T1000 (cell line): Measurements from ENCODE around the gene RUFY2.
"Not testable (repeated sequence)": the region's sequence is repeated elsewhere in the genome, so short reads cannot be mapped to it uniquely, and the experiment has no call there.

Source experiments
- DNase-seq: peaks from one replicate; lab custom pipeline; 2025; ENCODE audit warnings: mixed read lengths; lab: John Stamatoyannopoulos, UW

Gene RUFY2

GRCh38 chr10:68327889-68328786 lies 78.9 kb downstream of the RUFY2 start:
- DNase-seq = no peak

- DNase-seq = not testable (repeated sequence)
Measured at GRCh38 chr10:68324396-68324795, 82.7 kb downstream of the RUFY2 start.

DNA sequence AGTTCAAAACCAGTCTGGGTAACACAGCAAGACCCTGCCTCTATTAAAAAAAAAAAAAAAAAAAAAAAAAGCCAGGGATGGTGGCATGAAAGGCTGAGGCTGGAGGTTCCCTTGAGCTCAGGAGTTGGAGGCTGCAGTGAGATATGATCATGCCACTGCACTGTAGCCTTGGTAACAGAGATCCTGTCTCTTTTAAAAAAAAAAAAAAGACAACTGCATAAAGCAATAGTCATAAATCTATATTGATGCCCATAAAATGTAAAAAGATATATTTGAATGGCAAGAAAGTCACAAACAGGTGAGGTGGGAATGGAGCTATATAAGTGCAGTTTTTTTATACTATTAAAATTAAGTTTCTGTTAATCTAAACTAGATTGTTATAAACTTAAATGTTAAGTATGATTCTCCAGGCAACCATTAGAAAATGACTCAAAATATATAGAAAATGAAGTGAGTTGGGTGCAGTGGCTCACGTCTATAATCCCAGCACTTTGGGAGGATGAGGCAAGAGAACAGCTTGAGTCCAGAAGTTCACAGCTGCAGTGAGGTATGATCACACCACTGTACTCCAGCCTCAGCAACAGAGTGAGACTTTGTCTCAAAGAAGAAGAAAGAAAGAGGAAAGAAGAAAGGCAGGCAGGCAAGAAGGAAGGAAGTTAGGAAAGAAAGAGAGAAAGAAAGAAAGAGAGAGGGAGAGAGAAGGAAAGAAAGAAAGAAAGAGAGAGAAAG lies 88.6 kb downstream of the RUFY2 start:
- no peak for DNase-seq

DNA sequence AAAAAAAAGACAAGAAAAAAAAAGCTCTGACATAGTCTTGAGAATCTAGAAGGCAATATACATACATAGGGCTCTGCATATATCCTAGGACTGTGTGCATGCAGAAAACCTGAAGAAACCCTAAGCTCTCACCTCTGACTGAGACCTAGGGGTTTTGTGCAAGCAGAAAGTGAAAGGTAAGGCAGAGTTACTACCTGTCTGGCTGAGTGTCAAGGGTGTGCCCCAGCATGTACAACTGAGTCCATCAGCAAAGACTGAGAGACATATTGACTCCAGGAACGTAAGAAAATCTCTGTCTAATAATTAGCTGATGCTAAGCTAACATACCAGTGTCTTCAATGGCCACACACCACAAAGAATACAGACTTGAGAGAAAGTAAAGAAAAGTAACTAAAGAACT lies 91.5 kb downstream of the RUFY2 start:
- DNase-seq = no peak

- DNase-seq = not testable (repeated sequence)
Measured at GRCh38 chr10:68314930-68315329, 92.1 kb downstream of the RUFY2 start.

DNA sequence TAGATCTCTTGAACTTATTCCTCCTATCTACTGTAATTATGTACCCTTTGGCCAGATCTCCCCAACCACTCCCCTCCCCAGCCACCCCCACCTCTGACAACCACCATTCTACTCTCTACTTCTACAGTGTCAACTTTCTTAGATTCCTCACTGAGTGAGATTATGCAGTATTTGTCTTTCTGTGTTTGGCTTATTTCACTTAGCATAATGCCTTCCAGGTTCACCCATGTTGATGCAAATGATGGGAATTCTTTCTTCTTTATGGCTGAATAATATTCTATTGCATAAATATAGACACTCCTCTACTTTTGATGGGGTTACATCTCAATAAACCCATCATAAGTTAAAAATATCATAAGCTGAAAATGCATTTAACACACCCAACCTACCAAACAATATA lies 96.5 kb downstream of the RUFY2 start:
- DNase-seq = no peak

GRCh38 chr10:68305854-68306253 lies 101.2 kb downstream of the RUFY2 start:
- no peak for DNase-seq

GRCh38 chr10:68303849-68304412 lies 103.1 kb downstream of the RUFY2 start:
- no peak for DNase-seq

- DNase-seq = no peak
Measured at GRCh38 chr10:68302871-68303270, 104.2 kb downstream of the RUFY2 start.

GRCh38 chr10:68302503-68302823 lies 104.6 kb downstream of the RUFY2 start:
- DNase-seq = no peak

GRCh38 chr10:68301790-68302502 lies 105.1 kb downstream of the RUFY2 start:
- DNase-seq = no peak

GRCh38 chr10:68301301-68301700 lies 105.8 kb downstream of the RUFY2 start:
- no peak for DNase-seq

DNA sequence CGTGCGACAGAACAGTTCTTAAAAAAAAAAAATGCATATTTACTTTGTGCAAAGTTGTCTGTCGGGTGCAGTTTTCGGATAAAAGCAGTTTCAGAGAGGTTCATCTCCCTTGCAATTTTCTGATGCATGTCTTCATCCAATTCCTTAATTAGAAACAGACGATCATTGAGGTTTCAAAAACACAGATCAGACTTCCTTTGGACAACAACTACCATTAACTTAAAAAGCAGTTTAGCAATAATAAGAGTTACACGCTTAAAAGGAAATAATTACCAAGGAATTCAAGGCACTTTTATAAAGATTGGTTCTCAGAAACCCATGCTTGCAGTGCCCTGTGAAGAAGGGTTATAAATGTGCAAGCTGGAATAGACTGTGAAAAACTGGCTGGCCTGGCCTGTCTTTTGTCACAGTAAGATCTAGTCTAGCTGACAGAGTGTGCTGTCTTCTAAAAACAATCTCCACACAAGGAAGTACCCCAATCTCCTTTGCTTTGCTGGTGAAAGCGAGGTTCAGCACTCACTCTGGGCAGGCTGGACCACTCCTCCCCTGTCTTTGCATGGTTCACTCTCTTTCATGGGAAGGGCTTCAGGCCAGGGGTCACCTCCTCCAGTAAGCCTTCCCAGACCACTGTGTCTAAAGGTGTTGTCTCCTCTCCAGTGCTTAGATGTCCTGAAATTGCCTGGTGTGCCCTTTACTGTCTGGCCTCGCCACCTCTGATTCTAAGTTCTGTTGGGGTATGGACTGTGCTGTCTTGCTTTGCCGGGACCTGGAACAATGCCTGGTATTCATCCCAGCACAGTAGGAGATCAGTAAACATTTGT lies 110.0 kb downstream of the RUFY2 start:
- DNase-seq = no peak
